ENCODE results near the gene ZNF785. TPM values are rescaled to one million over a fixed set of nuclear protein-coding genes. Genes with fewer than 3 reads are reported as not detected.

Gene ZNF785
- total and polyA plus RNA-seq, 2 of the 13 experiments (the other 11 are each of a cell fraction or from before 2014, with no cell fraction given) = 0.01 TPM; not detected in 1

GRCh38 chr16:30553393-30553899, 32.1 kb downstream of the ZNF785 start (continued):
- TF ChIP-seq CBX2 (IDR thresholded peaks at IDR 0.05; ENCODE audit: low read depth, low read length) (no peak), CBX2 (CRISPR knock-in tag; IDR thresholded peaks at IDR 0.05; ENCODE audit: low read depth) (no peak), ZNF577 (CRISPR knock-in tag; IDR thresholded peaks at IDR 0.05; ENCODE audit: borderline replicate concordance, low read depth) (no peak), ZKSCAN1 (IDR thresholded peaks at IDR 0.05; ENCODE audit: low read length) (no peak), MIER2 (CRISPR knock-in tag; IDR thresholded peaks at IDR 0.05) (no peak), ZNF33B (CRISPR knock-in tag; IDR thresholded peaks at IDR 0.05) (no peak), RERE (CRISPR knock-in tag; IDR thresholded peaks at IDR 0.05; ENCODE audit: low read depth) (no peak), ZNF256 (CRISPR knock-in tag; conservative IDR thresholded peaks at IDR 0.05) (no peak), ZBTB25 (CRISPR knock-in tag; IDR thresholded peaks at IDR 0.05) (no peak), ZNF205 (CRISPR knock-in tag; IDR thresholded peaks at IDR 0.05) (0 out of 2 replicates have a peak, but pooled peaks have one; percentile 13), ZNF75D (CRISPR knock-in tag; IDR thresholded peaks at IDR 0.05; ENCODE audit: borderline replicate concordance) (no peak), ZSCAN21 (CRISPR knock-in tag; IDR thresholded peaks at IDR 0.05; ENCODE audit: borderline replicate concordance) (no peak), PHF5A (CRISPR knock-in tag; IDR thresholded peaks at IDR 0.05; ENCODE audit: low read depth, unreplicated experiment) (no peak), KIAA2018 (CRISPR knock-in tag; IDR thresholded peaks at IDR 0.05; ENCODE audit: borderline replicate concordance) (no peak)
